NOMO-1 treated with dmso at 0.1 percent for 144 hours (cell line): Measurements from ENCODE around the gene AQP12A.
"Not testable (repeated sequence)": the region's sequence is repeated elsewhere in the genome, so short reads cannot be mapped to it uniquely, and the experiment has no call there.

Experiments used
- DNase-seq: peaks from one replicate; lab custom pipeline; 2025; ENCODE audit not compliant: unreplicated experiment; lab: John Stamatoyannopoulos, UW

AQP12A gene

GRCh38 chr2:240687741-240688552 lies 3.7 kb upstream of the AQP12A start:
- DNase-seq, result no peak

- DNase-seq, result no peak
These were observed 3.1 kb upstream of the AQP12A start for GRCh38 chr2:240688553-240688919.

- no peak for DNase-seq
These were observed 1.7 kb upstream of the AQP12A start for GRCh38 chr2:240689975-240690374.

DNA sequence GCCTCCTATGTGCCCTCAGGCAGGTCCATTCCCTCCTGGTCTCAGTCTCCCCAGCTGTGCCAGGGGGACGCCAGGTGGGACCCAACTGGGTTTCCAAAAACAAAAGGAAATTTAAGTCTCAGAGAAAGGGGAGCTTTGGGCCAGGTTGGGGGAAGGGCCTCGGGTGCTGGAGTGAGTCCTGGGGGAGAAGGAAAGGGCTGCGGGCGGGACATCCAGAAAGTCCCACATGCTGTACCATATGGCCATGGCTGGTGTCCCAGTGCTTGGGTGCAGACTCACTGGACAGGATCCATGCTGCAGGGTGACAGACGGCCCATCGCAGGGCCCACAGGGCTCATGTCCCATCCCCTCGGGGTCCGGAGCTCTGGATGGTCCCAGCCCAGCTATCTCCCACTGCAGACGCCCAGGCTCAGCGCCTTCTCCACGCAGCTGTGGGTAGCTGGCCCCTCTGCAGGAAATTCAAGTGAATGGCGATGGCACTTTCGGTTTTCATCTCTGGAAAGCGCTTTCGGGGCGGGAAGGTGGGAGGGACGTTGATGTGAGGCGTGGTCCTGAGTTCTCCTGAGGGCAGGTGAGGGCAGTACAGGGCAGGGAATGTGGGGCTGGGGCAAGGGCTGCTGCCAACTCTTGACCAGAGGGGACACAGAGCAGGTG lies 1.1 kb upstream of the AQP12A start:
- DNase-seq, result not testable (repeated sequence)

GRCh38 chr2:240691075-240691427 lies 615 bp upstream of the AQP12A start:
- DNase-seq, result not testable (repeated sequence)

DNA sequence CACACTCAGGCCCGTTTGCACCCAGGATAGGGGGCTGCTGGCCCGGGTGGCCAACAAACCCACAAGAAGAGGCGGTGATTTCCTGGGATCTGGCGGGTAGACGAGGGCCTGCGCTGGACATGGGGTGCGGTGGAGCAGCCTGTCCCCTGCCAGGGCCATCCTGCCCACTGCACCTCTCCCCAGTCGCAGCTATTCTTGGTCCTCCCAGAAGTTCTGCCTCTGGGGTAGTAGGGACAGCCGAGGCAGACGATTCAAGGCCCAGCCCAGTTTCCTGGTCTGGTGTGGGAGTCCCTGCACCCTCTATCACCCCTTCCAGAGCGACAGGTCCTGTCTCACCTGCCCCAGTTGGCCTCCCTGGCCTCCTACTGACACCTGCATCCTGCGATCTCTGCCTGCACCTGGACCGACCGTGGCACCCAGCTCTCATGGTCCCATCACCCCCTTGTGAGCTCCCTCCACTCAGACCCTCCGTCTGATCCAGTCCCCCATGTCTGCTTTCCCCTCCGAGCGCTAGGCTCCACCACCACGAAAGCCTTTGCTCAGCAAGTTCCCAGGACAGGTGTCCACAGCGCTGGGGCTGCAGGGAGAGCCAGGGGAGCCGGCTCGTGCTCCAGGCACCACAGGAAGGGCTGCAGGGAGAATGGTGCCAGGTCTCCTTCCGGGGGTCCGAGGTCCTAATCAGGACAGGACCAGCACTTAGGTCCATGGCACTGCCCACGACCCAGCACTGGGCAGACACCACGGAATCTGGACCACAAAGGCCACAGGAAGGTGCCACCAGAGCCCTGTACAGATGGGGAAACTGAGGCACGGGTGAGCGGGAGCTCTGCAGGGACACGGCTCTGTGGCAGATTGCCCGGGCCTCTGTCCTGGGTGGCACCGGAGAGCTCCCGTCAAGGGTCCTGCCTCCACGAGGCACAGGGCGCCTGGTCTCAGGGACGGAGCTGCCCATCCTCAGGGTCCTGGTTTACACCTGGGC lies 1.2 kb downstream of the AQP12A start:
- DNase-seq, result not testable (repeated sequence)

- DNase-seq, result not testable (repeated sequence)
These were observed 2.6 kb downstream of the AQP12A start for GRCh38 chr2:240694304-240694703.

DNA sequence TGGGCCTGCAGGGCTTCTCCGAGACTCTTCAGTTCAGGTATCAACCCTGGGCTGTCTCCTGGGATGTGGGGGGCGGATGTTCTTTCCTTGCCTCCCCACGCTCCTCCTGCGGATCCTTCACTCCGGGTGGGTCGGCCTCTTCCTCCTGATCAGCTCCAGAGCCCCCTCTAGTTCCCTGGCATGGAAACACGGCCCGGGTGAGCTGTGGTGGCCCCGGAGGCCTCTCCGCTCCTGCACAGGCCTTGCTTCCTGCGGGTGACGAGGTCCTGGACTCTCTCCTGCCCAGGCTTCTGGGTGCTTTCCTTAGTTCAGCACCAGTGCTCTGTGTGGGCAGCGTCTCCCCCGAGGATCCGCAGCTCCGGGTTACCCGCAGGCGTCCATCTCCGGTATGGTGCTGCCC lies 3.9 kb downstream of the AQP12A start:
- DNase-seq, result not testable (repeated sequence)

DNA sequence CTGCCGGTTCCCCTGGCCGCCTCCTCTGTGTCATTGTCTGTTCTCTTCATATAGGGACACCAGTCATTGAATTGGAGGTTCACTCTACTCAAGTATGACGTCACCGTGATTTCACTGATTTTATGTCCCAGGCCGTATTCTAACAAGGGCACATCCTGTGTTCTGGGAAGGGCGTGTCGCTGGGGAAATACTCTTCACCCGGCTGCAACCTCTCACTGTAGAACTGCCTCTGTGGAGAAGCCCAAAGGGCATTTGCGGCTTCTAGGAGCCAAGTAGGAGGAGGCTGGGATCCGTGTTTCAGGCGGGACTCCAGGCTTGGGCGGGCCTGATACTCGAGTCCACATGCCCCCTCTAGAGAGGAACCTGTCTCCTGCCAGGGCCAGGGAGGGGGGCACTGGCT lies 4.8 kb downstream of the AQP12A start:
- not testable (repeated sequence) for DNase-seq

GRCh38 chr2:240698852-240699561 lies 7.3 kb downstream of the AQP12A start:
- DNase-seq, result not testable (repeated sequence)

- DNase-seq, result not testable (repeated sequence)
These were observed 8.2 kb downstream of the AQP12A start for GRCh38 chr2:240699835-240700234.

DNA sequence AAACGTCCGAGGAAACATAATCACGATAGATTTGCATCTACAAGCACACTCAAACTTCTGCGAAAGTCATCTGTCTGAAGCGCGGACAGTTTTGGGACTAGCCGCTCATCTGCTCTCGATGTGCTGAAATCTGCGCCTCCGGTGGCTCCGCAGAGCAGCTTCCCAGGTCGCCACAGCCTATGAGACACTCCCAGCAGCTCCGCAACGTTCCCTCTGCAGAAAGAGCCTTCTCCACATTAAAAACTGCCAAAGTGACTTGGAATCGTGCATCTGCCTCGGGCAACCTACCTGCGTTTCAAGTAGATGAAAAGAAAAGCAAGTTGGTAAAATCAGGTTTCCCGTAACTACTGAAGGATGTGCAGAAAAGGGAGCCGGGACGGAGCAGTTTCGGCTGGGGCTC lies 8.9 kb downstream of the AQP12A start:
- not testable (repeated sequence) for DNase-seq

DNA sequence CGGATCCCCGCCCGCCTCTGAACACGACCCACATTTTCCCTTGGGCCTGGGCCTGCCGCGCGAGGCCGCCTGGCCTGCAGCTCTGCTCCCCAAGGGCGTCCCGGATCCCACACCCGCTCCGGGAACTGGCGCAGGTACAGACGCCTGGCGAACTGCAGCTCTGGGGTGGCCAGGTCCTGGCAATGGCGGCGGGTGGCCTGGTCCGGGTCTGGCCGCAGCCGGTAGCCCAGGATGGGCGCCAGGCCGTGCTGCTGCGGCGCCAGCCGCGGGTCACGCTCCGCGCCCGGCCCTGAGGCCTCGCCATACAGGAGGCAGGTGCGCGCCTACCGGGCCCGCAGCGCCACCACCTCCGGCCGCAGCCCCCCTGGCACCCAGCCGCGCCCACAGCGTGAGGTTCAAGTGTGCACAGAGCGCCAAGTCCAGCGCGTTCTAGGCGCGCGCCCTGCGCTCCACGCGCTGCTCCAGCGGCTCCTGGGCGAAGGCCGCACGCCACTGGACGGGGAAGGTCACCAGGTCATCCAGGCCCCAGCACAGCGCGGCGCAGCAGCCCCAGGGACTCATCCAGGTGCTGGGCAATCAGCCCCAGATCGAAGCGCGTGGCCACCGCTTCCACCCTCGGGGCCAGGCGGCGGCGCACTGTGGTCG lies 9.5 kb downstream of the AQP12A start:
- no peak for DNase-seq

- DNase-seq, result no peak
These were observed 10.3 kb downstream of the AQP12A start for GRCh38 chr2:240701736-240702639.

- DNase-seq, result no peak
These were observed 11.0 kb downstream of the AQP12A start for GRCh38 chr2:240702640-240703011.

- no peak for DNase-seq
These were observed 12.0 kb downstream of the AQP12A start for GRCh38 chr2:240703417-240704341.

DNA sequence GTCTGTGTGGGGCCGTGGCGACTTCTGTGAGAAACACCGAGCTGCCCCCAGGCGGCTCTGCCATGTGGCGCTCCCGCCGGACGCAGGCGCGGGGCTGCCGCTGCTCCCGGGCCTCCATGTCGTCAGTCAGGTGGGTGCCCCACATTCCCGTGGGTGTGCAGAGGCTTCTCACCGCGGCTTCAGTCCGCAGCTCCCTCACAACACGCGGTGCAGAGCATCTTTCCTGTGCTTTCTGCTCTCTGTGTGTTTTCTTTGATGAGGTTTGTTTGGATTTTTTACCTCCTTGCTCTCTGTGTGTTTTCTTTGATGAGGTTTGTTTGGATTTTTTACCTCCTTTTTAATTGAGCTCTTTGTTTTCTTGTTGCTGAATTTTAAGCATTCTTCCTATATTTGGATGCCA lies 13.0 kb downstream of the AQP12A start:
- DNase-seq, result no peak

GRCh38 chr2:240705204-240705791 lies 13.6 kb downstream of the AQP12A start:
- DNase-seq, result no peak
